Suprapubic skin (tissue), 4 donors: ENCODE data around the gene SPSB4.

Source experiments
- CTCF ChIP-seq, 2 donors: fragments of 200-600 bp in 1 of 2; fragments of 450-650 bp in 1 of 2; sonication (generic) in 1 of 2; IDR thresholded peaks; one replicate each; pipeline ENCODE4 v1.5.1; 2016 to 2019; ENCODE audit warnings: antibody characterized with exemption in 2 of 2, mild to moderate bottlenecking in 1 of 2, moderate library complexity in 1 of 2
- EP300 ChIP-seq: sonication (generic); formaldehyde crosslinking; IDR thresholded peaks from one replicate; pipeline ENCODE4 v1.6.1; 2017; ENCODE audit warnings: antibody characterized with exemption
- POLR2A ChIP-seq, 2 donors: fragments of 450-650 bp; IDR thresholded peaks; one replicate each; pipeline ENCODE4 v1.6.1; 2017; ENCODE audit warnings: antibody characterized with exemption in 2 of 2, mild to moderate bottlenecking in 2 of 2, moderate library complexity in 2 of 2
- POLR2AphosphoS5 ChIP-seq, 3 donors: sonication (generic); formaldehyde crosslinking; IDR thresholded peaks; one replicate each; pipeline ENCODE4 v1.6.1; 2017; ENCODE audit warnings: antibody characterized with exemption in 3 of 3

GRCh38 chr3:141193066-141193830, 142.1 kb downstream of the SPSB4 start:
- TF ChIP-seq CTCF (IDR thresholded peaks at IDR 0.05) (no peak), POLR2AphosphoS5 (IDR thresholded peaks at IDR 0.05) (no peak), EP300 (no peak), POLR2A (IDR thresholded peaks at IDR 0.05) (no peak)
